RWPE2 (cell line): ENCODE data around the gene ZNF512B.
A peak's percentile ranks its signal among the peaks of the same experiment; 100 is the strongest.

ENCODE experiments used
- ATAC-seq: fragments of 200-7000 bp; cut with Tn5 transposase; 3 replicates; pipeline ENCODE4 v1.9.1; 2021; ENCODE audit warnings: low read depth
- DNase-seq: peaks from one replicate; pipeline ENCODE4 v3.0.0-alpha.2; 2020; ENCODE audit warnings: low spot score
- H3K27ac ChIP-seq: fragments of 450-650 bp; 2 replicates; pipeline ENCODE4 v1.5.1; 2017; ENCODE audit warnings: mild to moderate bottlenecking; ENCODE audit not compliant: poor library complexity, severe bottlenecking
- H3K27me3 ChIP-seq: fragments of 250-450 bp; sonication (Bioruptor Pico); 2 replicates; pipeline ENCODE4 v1.5.1; 2021; ENCODE audit warnings: mild to moderate bottlenecking, moderate library complexity; ENCODE audit not compliant: insufficient read depth, poor library complexity, severe bottlenecking
- H3K36me3 ChIP-seq: fragments of 250-450 bp; sonication (Bioruptor Pico); 2 replicates; pipeline ENCODE4 v1.5.1; 2020; ENCODE audit warnings: low read depth, mild to moderate bottlenecking, moderate library complexity
- H3K4me1 ChIP-seq: fragments of 250-450 bp; sonication (Bioruptor Pico); 2 replicates; pipeline ENCODE4 v1.5.1; 2021; ENCODE audit warnings: mild to moderate bottlenecking, moderate library complexity; ENCODE audit not compliant: insufficient read depth, poor library complexity, severe bottlenecking
- H3K4me3 ChIP-seq: fragments of 250-450 bp; sonication (Bioruptor Pico); 2 replicates; pipeline ENCODE4 v1.5.1; 2021; ENCODE audit warnings: mild to moderate bottlenecking, moderate library complexity; ENCODE audit not compliant: severe bottlenecking
- H3K9me3 ChIP-seq: fragments of 250-450 bp; sonication (Bioruptor Pico); 2 replicates; pipeline ENCODE4 v1.5.1; 2021; ENCODE audit warnings: mild to moderate bottlenecking, moderate library complexity; ENCODE audit not compliant: severe bottlenecking
- TF ChIP-seq, protein P1 (sequence below): fragments of 450-650 bp; IDR thresholded peaks from one replicate; pipeline ENCODE4 v1.5.1; 2017; ENCODE audit warnings: mild to moderate bottlenecking, moderate library complexity; ENCODE audit not compliant: poor library complexity, severe bottlenecking

ZNF512B gene

DNA sequence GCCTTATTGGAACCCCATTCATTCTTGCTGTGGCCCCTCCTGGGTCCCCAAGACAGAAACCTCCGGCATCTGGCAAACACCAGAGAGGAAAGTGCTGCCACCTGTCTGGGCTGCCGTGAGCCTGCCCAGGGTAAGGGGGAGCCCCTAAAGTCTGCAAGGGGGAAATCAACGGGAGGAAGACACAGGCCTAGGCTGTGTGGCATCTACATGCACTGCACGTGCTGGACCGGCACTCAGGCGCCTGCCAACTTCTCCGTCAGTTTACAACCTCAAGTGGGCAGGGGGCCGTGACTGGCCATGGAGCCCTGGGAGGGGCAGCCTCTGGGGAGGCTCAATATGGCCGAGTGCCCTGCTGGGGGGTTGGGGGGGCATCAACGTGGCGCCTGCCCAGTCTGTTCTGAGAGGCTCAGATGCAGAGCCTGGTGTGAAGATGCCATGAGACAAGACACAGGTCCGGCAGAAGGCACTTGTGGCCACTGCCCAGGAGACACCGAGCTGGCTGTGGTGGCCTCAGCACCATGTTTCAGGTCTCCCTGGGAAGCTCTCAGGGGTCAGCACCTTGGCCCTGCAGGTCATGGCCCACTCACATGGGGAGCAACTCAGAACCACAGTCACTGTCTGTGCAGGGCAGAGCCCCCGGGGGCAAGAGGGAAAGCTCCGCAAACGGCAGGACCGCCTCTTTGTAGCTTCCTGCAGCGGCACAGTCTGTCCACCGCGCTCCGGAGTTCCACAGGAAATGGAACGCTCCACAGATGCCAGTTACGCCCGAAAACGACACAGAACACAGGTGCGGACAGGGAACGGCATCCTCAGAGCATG is 21.9 kb downstream of the ZNF512B start:
- ATAC-seq = peak; percentile 2
- peaks cover 8% of the 10 kb centered on the region for H3K4me1 ChIP-seq
- no peaks in the 10 kb centered on the region for H3K27me3 ChIP-seq
- TF ChIP-seq, protein P1, sequence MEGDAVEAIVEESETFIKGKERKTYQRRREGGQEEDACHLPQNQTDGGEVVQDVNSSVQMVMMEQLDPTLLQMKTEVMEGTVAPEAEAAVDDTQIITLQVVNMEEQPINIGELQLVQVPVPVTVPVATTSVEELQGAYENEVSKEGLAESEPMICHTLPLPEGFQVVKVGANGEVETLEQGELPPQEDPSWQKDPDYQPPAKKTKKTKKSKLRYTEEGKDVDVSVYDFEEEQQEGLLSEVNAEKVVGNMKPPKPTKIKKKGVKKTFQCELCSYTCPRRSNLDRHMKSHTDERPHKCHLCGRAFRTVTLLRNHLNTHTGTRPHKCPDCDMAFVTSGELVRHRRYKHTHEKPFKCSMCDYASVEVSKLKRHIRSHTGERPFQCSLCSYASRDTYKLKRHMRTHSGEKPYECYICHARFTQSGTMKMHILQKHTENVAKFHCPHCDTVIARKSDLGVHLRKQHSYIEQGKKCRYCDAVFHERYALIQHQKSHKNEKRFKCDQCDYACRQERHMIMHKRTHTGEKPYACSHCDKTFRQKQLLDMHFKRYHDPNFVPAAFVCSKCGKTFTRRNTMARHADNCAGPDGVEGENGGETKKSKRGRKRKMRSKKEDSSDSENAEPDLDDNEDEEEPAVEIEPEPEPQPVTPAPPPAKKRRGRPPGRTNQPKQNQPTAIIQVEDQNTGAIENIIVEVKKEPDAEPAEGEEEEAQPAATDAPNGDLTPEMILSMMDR = no peak
- H3K9me3 ChIP-seq = no peaks in the 10 kb centered on the region
- peak; percentile 80 for DNase-seq
- H3K27ac ChIP-seq = peak overlapping the region; percentile 17
- no peak overlapping the region for H3K4me3 ChIP-seq
- H3K36me3 ChIP-seq = peaks cover 33% of the 10 kb centered on the region

DNA sequence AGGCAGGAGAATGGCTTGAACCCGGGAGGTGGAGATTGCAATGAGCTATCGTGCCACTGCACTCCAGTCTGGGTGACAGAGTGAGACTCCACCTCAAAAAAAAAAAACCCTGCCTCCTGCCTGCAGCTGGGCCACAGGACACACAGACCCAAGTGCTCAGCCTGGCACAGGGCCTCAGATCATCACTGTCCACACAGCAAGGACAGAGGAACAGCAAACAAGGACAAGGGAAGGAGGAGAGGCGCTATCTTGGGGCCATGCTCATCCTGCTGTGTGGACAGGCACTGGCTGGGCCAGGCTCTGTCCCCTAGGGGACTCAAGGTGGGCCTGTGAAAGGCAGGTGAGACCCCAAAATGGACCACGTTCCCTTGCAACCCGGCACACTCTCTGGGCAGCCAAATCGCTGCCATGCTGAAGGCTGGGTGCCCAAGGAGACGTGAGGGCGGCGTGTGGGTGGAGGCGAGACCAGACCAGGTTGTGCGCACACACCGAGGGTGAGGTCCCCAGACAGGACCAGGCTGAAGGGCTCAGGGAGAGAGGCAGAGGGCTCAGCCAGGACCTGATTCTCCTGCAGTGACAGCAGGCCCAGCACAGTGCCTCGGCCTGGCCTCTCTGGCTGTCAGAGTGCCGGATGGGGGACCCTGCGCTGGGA is 22.6 kb downstream of the ZNF512B start:
- H3K4me1 ChIP-seq = peaks cover 15% of the 10 kb centered on the region
- H3K4me3 ChIP-seq = no peak overlapping the region
- H3K9me3 ChIP-seq = no peaks in the 10 kb centered on the region
- DNase-seq (peak; percentile 86), ATAC-seq (no peak)
- peaks cover 38% of the 10 kb centered on the region for H3K36me3 ChIP-seq
- H3K27me3 ChIP-seq = no peaks in the 10 kb centered on the region
- TF ChIP-seq, protein P1 = no peak
- no peak overlapping the region for H3K27ac ChIP-seq

DNA sequence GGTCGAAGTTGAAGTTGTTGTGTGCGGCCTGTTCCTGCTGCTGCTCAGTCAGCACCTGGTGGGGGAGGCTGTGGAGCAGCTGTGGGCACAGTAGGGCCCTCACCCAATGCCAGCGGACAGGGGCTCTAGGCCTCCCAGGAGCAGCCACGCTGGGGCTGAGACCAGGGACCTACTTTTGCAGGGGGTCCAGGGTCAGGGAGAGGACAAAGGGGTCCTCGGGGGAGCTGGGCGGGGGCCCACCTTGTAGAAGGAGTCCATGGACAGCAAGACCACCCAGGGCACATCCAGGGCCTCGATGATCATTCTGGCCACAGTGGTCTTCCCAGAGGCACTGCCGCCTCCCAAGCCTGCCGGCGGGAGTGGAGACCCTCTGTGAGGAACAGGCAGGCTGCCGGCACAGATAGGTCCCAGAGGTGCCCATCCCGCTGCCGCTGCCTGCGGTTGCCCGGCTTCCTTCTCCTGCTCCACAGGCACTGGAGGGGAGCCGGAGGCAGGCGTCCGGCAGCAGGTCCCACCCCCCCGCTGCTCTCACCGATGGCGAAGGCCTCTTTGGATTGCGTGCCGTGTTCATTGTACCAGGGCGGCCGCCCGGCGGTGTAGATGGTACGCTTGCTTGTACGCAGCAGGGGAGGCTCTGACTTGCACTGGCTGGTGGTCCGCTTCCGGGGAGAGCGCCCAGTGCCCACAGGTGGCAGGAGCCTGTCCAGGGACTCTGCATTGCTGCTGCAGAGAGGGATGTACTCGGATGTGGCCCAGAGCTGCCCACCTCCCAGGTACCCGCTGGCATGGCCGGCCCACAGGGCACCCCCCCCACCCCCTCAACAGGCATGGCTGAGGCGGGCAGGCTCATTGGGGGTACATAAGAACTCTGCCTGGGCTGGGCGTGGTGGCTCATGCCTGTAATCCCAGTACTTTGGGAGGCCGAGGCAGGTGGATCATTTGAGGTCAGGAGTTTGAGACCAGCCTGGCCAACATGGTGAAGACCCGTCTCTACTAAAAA is 23.5 kb downstream of the ZNF512B start:
- Histone ChIP-seq H3K4me3 (no peak overlapping the region), H3K4me1 (peaks cover 19% of the 10 kb centered on the region), H3K36me3 (peaks cover 41% of the 10 kb centered on the region), H3K27me3 (no peaks in the 10 kb centered on the region), H3K27ac (no peak overlapping the region), H3K9me3 (no peaks in the 10 kb centered on the region)
- no peak for ATAC-seq
- peak; percentile 89 for DNase-seq
- TF ChIP-seq, protein P1 = no peak

DNA sequence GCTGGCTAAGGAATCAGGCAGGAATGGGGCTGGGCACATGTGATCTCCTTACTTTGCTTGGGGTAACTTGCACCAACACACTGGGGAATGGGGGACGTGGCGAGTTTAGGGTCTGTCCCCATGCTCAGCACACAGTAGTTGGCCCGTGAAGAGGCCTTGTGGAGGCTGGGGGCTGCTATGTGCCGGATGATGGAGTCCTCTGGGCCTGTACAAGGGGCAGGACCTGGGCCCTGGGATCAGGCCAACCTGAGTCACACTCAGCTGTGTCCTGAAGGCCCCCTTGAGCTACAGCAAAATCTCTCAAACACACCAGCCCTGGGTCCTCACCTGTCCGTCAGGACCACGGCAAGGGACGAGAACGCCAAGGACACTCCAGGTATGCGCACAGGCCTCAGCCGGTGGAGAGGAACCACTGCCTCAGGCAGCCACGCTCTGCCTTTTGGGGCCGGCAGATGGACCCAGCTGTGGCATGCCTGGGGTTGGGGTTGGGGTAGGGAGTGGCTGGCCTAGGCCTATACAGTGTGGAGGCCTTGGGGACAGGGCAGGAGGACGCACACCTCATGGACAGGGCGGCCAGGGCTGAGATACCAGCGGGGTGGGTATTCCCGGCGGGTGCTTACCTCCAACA is 24.6 kb downstream of the ZNF512B start:
- H3K9me3 ChIP-seq = no peaks in the 10 kb centered on the region
- TF ChIP-seq, protein P1 = no peak
- no peak overlapping the region for H3K27ac ChIP-seq
- no peak overlapping the region for H3K4me3 ChIP-seq
- H3K27me3 ChIP-seq = no peaks in the 10 kb centered on the region
- H3K36me3 ChIP-seq = peaks cover 51% of the 10 kb centered on the region
- ATAC-seq (no peak), DNase-seq (no peak)
- H3K4me1 ChIP-seq = peaks cover 21% of the 10 kb centered on the region
